PFSK-1 (cell line): ENCODE data around the gene TNRC18.

Source experiments
- FOXP2 ChIP-seq: optimal IDR thresholded peaks from 2 replicates; pipeline ENCODE3; 2011; ENCODE audit warnings: borderline replicate concordance, control low read depth, inconsistent platforms; ENCODE audit not compliant: insufficient read depth; ENCODE audit errors: extremely low read length, extremely low read depth
- POLR2AphosphoS5 ChIP-seq: IDR thresholded peaks from 2 replicates; pipeline ENCODE4 v1.6.1; 2012; ENCODE audit warnings: low read depth, mild to moderate bottlenecking, control low read depth, low read length, moderate library complexity
- REST ChIP-seq, 2 experiments: IDR thresholded peaks; 2 replicates each; pipeline versions ENCODE4 v1.6.1 to v1.8.0; 2011 to 2012; ENCODE audit warnings: low read depth in 2 of 2, low read length in 2 of 2, control low read depth in 1 of 2, inconsistent platforms in 1 of 2, mild to moderate bottlenecking in 1 of 2, moderate library complexity in 1 of 2; ENCODE audit not compliant: insufficient read depth in 1 of 2
- SIN3A ChIP-seq: IDR thresholded peaks from 2 replicates; pipeline ENCODE4 v1.6.1; 2012; ENCODE audit warnings: mild to moderate bottlenecking, low read length, moderate library complexity, borderline replicate concordance; ENCODE audit not compliant: insufficient read depth
- TAF1 ChIP-seq: IDR thresholded peaks from 2 replicates; pipeline ENCODE4 v1.6.1; 2012; ENCODE audit warnings: low read length, control low read depth, borderline replicate concordance; ENCODE audit not compliant: insufficient read depth

TNRC18 gene

GRCh38 chr7:5339955-5340354, 83.7 kb downstream of the TNRC18 start:
- TF ChIP-seq REST (IDR thresholded peaks at IDR 0.05; ENCODE audit: insufficient read depth in 1 of 2, low read depth in 2 of 2, low read length in 2 of 2) (no peak), SIN3A (no peak), TAF1 (no peak), FOXP2 (no peak), POLR2AphosphoS5 (no peak)

- TF ChIP-seq REST (IDR thresholded peaks at IDR 0.05; ENCODE audit: insufficient read depth in 1 of 2, low read depth in 2 of 2, low read length in 2 of 2), result no peak
- no peak for TF ChIP-seq TAF1
- TF ChIP-seq FOXP2, result no peak
- TF ChIP-seq POLR2AphosphoS5, result no peak
- TF ChIP-seq SIN3A, result no peak
These were observed 86.6 kb downstream of the TNRC18 start for GRCh38 chr7:5337047-5337446.

GRCh38 chr7:5334671-5335070, 89.0 kb downstream of the TNRC18 start:
- no peak for TF ChIP-seq FOXP2
- TF ChIP-seq REST (IDR thresholded peaks at IDR 0.05; ENCODE audit: insufficient read depth in 1 of 2, low read depth in 2 of 2, low read length in 2 of 2), result no peak
- TF ChIP-seq TAF1, result no peak
- TF ChIP-seq SIN3A, result no peak
- TF ChIP-seq POLR2AphosphoS5, result no peak

GRCh38 chr7:5333121-5334045, 90.3 kb downstream of the TNRC18 start:
- no peak for TF ChIP-seq FOXP2
- TF ChIP-seq POLR2AphosphoS5, result no peak
- no peak for TF ChIP-seq SIN3A
- TF ChIP-seq TAF1, result no peak
- TF ChIP-seq REST (IDR thresholded peaks at IDR 0.05; ENCODE audit: insufficient read depth in 1 of 2, low read depth in 2 of 2, low read length in 2 of 2), result no peak

- TF ChIP-seq SIN3A, result no peak
- TF ChIP-seq REST (IDR thresholded peaks at IDR 0.05; ENCODE audit: insufficient read depth in 1 of 2, low read depth in 2 of 2, low read length in 2 of 2), result no peak
- no peak for TF ChIP-seq TAF1
- no peak for TF ChIP-seq FOXP2
- no peak for TF ChIP-seq POLR2AphosphoS5
These were observed 91.1 kb downstream of the TNRC18 start for GRCh38 chr7:5332579-5332978.
